D341Med (cell line): Measurements from ENCODE around the gene ZSCAN10.
"Not testable (repeated sequence)": the region's sequence is repeated elsewhere in the genome, so short reads cannot be mapped to it uniquely, and the experiment has no call there.

Experiments
- DNase-seq: peaks from one replicate; pipeline ENCODE4 v3.0.0; 2012; ENCODE audit warnings: low spot score

The ZSCAN10 gene

GRCh38 chr16:3098459-3099394, at the start of gene ZSCAN10:
Gene ZSCAN10 (minus strand): TSS chr16:3099294. CDS start chr16:3092937, 6,357 bp downstream.
- peak; percentile 10 for DNase-seq

GRCh38 chr16:3148256-3149192, 49.4 kb upstream of the ZSCAN10 start:
- no peak for DNase-seq

GRCh38 chr16:3147757-3148104, 48.6 kb upstream of the ZSCAN10 start:
- no peak for DNase-seq

GRCh38 chr16:3147046-3147756, 48.1 kb upstream of the ZSCAN10 start:
- DNase-seq, result no peak

GRCh38 chr16:3145660-3146059, 46.6 kb upstream of the ZSCAN10 start:
- no peak for DNase-seq

- no peak for DNase-seq
Measured at GRCh38 chr16:3145151-3145550, 46.1 kb upstream of the ZSCAN10 start.

- no peak for DNase-seq
Measured at GRCh38 chr16:3144321-3144983, 45.4 kb upstream of the ZSCAN10 start.

- DNase-seq, result no peak
Measured at GRCh38 chr16:3143598-3144320, 44.7 kb upstream of the ZSCAN10 start.

- no peak for DNase-seq
Measured at GRCh38 chr16:3143189-3143588, 44.1 kb upstream of the ZSCAN10 start.

GRCh38 chr16:3142770-3143169, 43.7 kb upstream of the ZSCAN10 start:
- no peak for DNase-seq

GRCh38 chr16:3142327-3142726, 43.2 kb upstream of the ZSCAN10 start:
- no peak for DNase-seq

GRCh38 chr16:3141781-3142311, 42.8 kb upstream of the ZSCAN10 start:
- no peak for DNase-seq

GRCh38 chr16:3140603-3141427, 41.7 kb upstream of the ZSCAN10 start:
- no peak for DNase-seq

- not testable (repeated sequence) for DNase-seq
Measured at GRCh38 chr16:3139561-3139960, 40.5 kb upstream of the ZSCAN10 start.

GRCh38 chr16:3138823-3139426, 39.8 kb upstream of the ZSCAN10 start:
- no peak for DNase-seq

GRCh38 chr16:3138342-3138741, 39.2 kb upstream of the ZSCAN10 start:
- no peak for DNase-seq

GRCh38 chr16:3137267-3137666, 38.2 kb upstream of the ZSCAN10 start:
- DNase-seq, result no peak

- no peak for DNase-seq
Measured at GRCh38 chr16:3135126-3135715, 36.1 kb upstream of the ZSCAN10 start.
